ENCODE data around the gene ZNF503. TPM values are rescaled to one million over a fixed set of nuclear protein-coding genes. Genes with fewer than 3 reads are reported as not detected.

ZNF503 gene
- total RNA-seq, 2 donors from 2014 or later = 8.9 to 9.8 TPM

- peaks cover 5% of the 10 kb centered on the region for H3K36me3 ChIP-seq
- no peak for TF ChIP-seq CTCF (IDR thresholded peaks at IDR 0.05)
- peak overlapping the region; percentile 98 to 99 for H3K27ac ChIP-seq
- H3K9me3 ChIP-seq = no peaks in the 10 kb centered on the region
- DNase-seq (ENCODE audit: low spot score) = no peak
- H3K27me3 ChIP-seq = no peaks in the 10 kb centered on the region
- peaks cover 0 to 37% of the 10 kb centered on the region in 2 donors for H3K4me1 ChIP-seq
- peak overlapping the region; percentile 91 to 97 for H3K4me3 ChIP-seq
Measured at GRCh38 chr10:75403939-75404814, 2.6 kb upstream of the ZNF503 start.

- DNase-seq (ENCODE audit: low spot score) = peak; percentile 68
- Histone ChIP-seq H3K36me3 (peaks cover 12% of the 10 kb centered on the region), H3K4me3 (peak overlapping the region; percentile 91 to 97), H3K4me1 (peaks cover 0 to 42% of the 10 kb centered on the region in 2 donors), H3K27me3 (no peaks in the 10 kb centered on the region), H3K9me3 (no peaks in the 10 kb centered on the region), H3K27ac (peak overlapping the region; percentile 98 to 99)
- no peak for TF ChIP-seq CTCF (IDR thresholded peaks at IDR 0.05)
Measured at GRCh38 chr10:75403144-75403938, 1.8 kb upstream of the ZNF503 start.

GRCh38 chr10:75402486-75403143 is 1.1 kb upstream of the ZNF503 start:
- no peak for TF ChIP-seq CTCF (IDR thresholded peaks at IDR 0.05)
- Histone ChIP-seq H3K36me3 (peaks cover 12% of the 10 kb centered on the region), H3K27ac (peak overlapping the region; percentile 98 to 99), H3K27me3 (no peaks in the 10 kb centered on the region), H3K9me3 (no peaks in the 10 kb centered on the region), H3K4me1 (peaks cover 0 to 40% of the 10 kb centered on the region in 2 donors), H3K4me3 (peak overlapping the region; percentile 91 to 97)
- no peak for DNase-seq (ENCODE audit: low spot score)

- Histone ChIP-seq H3K36me3 (peaks cover 12% of the 10 kb centered on the region), H3K4me3 (peak overlapping the region; percentile 91 to 97), H3K4me1 (peaks cover 0 to 51% of the 10 kb centered on the region in 2 donors), H3K9me3 (no peaks in the 10 kb centered on the region), H3K27ac (peak overlapping the region; percentile 98 to 99), H3K27me3 (no peaks in the 10 kb centered on the region)
- DNase-seq (ENCODE audit: low spot score) = peak; percentile 65
- peak in 1 of 2 donors; percentile 13 for TF ChIP-seq CTCF (IDR thresholded peaks at IDR 0.05)
Measured at GRCh38 chr10:75400771-75401568, 594 bp downstream of the ZNF503 start.
